H1 (cell line): Measurements from ENCODE around the gene SULT2B1. TPM values are rescaled to one million over a fixed set of nuclear protein-coding genes. Genes with fewer than 3 reads are reported as not detected.

ENCODE experiments used
- PHF8 ChIP-seq: fragments of 200-600 bp; sonication (generic); conservative IDR thresholded peaks from 2 replicates; pipeline ENCODE4 v1.7.1; 2012; ENCODE audit warnings: low read depth, mild to moderate bottlenecking, inconsistent platforms, low read length, moderate library complexity
- SP4 ChIP-seq: IDR thresholded peaks from 2 replicates; pipeline ENCODE4 v1.6.1; 2012; ENCODE audit warnings: low read length, inconsistent platforms
- polyA plus RNA-seq, 7 experiments: library from polyadenylated mRNA; depleted of rRNA in 3 of 7; stranded (reverse) in 5 of 7; unstranded in 2 of 7; fragments of >200 nt in 5 of 7; fragments of 200-250 nt in 2 of 7; gene quantifications; 1 replicate in 5 of 7; 2 replicates in 1 of 7; 4 replicates in 1 of 7; pipeline versions ENCODE4 v1.2.1 to v1.2.3, GENCODE V29; 2011 to 2013; ENCODE audit warnings: missing spikeins in 2 of 7, mixed read lengths in 2 of 7
- total RNA-seq: library from RNA; stranded (reverse); fragmentation: NEBNext Ultra II Directional; extraction: Animal tissue kit (Norgen Biotek cat#: 25700); gene quantifications from 2 replicates; pipeline ENCODE4 v1.2.1, GENCODE V29; 2021

The SULT2B1 gene
- total and polyA plus RNA-seq, 2 of the 8 experiments (the other 6 are each of a cell fraction or from before 2014, with no cell fraction given) = 1.5 to 2.6 TPM

DNA sequence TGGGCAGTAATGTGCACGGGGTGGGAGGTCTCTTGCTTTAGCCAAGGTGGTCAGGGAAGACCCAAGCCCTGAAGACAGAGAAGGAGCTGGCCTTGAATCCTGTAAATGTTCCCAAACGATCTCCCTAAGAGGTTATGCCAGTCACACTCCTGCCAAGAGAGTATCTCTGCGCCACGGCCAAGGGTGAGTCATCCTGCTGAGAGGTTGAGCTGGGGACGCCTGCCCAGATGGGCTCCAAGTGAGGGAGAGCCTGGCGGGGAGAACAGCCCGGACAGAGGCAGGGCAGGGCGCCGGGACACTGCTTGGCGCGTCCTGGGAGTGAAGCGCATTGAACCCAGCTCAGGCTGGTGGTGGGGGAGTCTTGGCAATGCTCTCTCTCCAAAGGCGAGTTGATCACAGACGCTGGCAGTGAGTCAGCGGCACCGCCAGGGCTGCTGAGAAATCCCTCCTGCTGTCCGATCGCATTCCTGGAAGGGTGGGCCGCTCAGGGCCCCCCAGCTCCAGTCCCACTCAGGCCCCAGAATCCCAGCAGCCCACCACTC lies 16.4 kb downstream of the SULT2B1 start (continued):
- TF ChIP-seq PHF8 (0 out of 2 replicates have a peak, but pooled peaks have one; percentile 33), SP4 (no peak)
